IMR-90 (cell line): Measurements from ENCODE around the gene TSPEAR. TPM values are rescaled to one million over a fixed set of nuclear protein-coding genes. Genes with fewer than 3 reads are reported as not detected.

ENCODE experiments used
- ATAC-seq: fragments of 200-7000 bp; cut with Tn5 transposase; 2 replicates; pipeline ENCODE4 v1.9.1; 2020; ENCODE audit warnings: low read depth, mild to moderate bottlenecking, moderate library complexity
- BruUV-seq: library from RNA; stranded (reverse); fragments of 400-500 nt; replicated peaks from 2 replicates; lab custom pipeline; 2021; lab: Mats Ljungman, UMichigan
- CTCF ChIA-PET: fragments of 300-600 bp; formaldehyde crosslinking; extraction: SDS; loops from one replicate; lab custom pipeline; 2021; ENCODE audit warnings: antibody characterized with exemption; lab: Yijun Ruan, JAX
- POLR2A ChIA-PET: fragments of 300-600 bp; sonication (Branson Sonifier 250); formaldehyde crosslinking; loops from one replicate; lab custom pipeline; 2022; ENCODE audit warnings: antibody characterized with exemption; ENCODE audit not compliant: unreplicated experiment; lab: Charles Lee
- DNase-seq: peaks from one replicate; pipeline ENCODE4 v3.0.0; 2013
- H2AFZ ChIP-seq: replicated peaks from 2 replicates; pipeline ENCODE3; 2013; ENCODE audit warnings: low read length, mild to moderate bottlenecking; ENCODE audit not compliant: poor library complexity
- H2AK5ac ChIP-seq: 2 replicates; pipeline ENCODE4 v1.6.1; 2013; ENCODE audit warnings: low read depth, low read length, inconsistent platforms
- H2AK9ac ChIP-seq: replicated peaks from 2 replicates; pipeline ENCODE3; 2013; ENCODE audit warnings: mild to moderate bottlenecking, low read depth, low read length, moderate library complexity; ENCODE audit not compliant: poor library complexity
- H2BK120ac ChIP-seq: 2 replicates; pipeline ENCODE4 v1.6.1; 2013; ENCODE audit warnings: low read depth, low read length, inconsistent platforms
- H2BK15ac ChIP-seq: 3 replicates; pipeline ENCODE4 v1.6.1; 2013; ENCODE audit warnings: low read depth, low read length, inconsistent platforms
- H2BK20ac ChIP-seq: 2 replicates; pipeline ENCODE4 v1.6.1; 2013; ENCODE audit warnings: low read depth, mild to moderate bottlenecking, inconsistent platforms, low read length, moderate library complexity
- H2BK5ac ChIP-seq: 2 replicates; pipeline ENCODE4 v1.6.1; 2013; ENCODE audit warnings: mild to moderate bottlenecking, low read depth, low read length, inconsistent platforms; ENCODE audit not compliant: poor library complexity, severe bottlenecking
- H3K14ac ChIP-seq: replicated peaks from 2 replicates; pipeline ENCODE4 v1.6.1; 2013; ENCODE audit warnings: low read depth, low read length, inconsistent platforms
- H3K18ac ChIP-seq: 2 replicates; pipeline ENCODE4 v1.6.1; 2013; ENCODE audit warnings: low read depth, low read length, control low read depth
- H3K23ac ChIP-seq: 2 replicates; pipeline ENCODE4 v1.6.1; 2013; ENCODE audit warnings: low read depth, low read length, inconsistent platforms
- H3K27ac ChIP-seq: 2 replicates; pipeline ENCODE4 v1.5.1; 2013; ENCODE audit warnings: mild to moderate bottlenecking, control low read depth, low read length; ENCODE audit not compliant: insufficient read depth
- H3K27me3 ChIP-seq: 2 replicates; pipeline ENCODE4 v1.6.1; 2013; ENCODE audit warnings: low read length; ENCODE audit not compliant: control insufficient read depth, insufficient read depth
- H3K36me3 ChIP-seq: 2 replicates; pipeline ENCODE4 v1.6.1; 2013; ENCODE audit warnings: low read length, mixed read lengths; ENCODE audit not compliant: control insufficient read depth, insufficient read depth
- H3K4ac ChIP-seq: 2 replicates; pipeline ENCODE4 v1.6.1; 2013; ENCODE audit warnings: low read depth, low read length, inconsistent platforms
- H3K4me1 ChIP-seq: 2 replicates; pipeline ENCODE4 v1.6.1; 2013; ENCODE audit warnings: low read length, mixed read lengths; ENCODE audit not compliant: control insufficient read depth, insufficient read depth
- H3K4me2 ChIP-seq: 2 replicates; pipeline ENCODE4 v1.6.1; 2013; ENCODE audit warnings: low read depth, mild to moderate bottlenecking, control low read depth, low read length, moderate library complexity
- H3K4me3 ChIP-seq: 2 replicates; pipeline ENCODE4 v1.5.1; 2013; ENCODE audit warnings: low read depth, mild to moderate bottlenecking, control low read depth, low read length, moderate library complexity; ENCODE audit not compliant: insufficient read depth
- H3K56ac ChIP-seq: 2 replicates; pipeline ENCODE4 v1.6.1; 2013; ENCODE audit warnings: low read length, inconsistent platforms; ENCODE audit not compliant: insufficient read depth; ENCODE audit errors: extremely low read depth
- H3K79me1 ChIP-seq, 2 experiments: 2 replicates each; pipeline ENCODE4 v1.6.1; 2013; ENCODE audit warnings: low read length in 2 of 2, inconsistent platforms in 1 of 2, low read depth in 1 of 2
- H3K9ac ChIP-seq: 2 replicates; pipeline ENCODE4 v1.6.1; 2013; ENCODE audit warnings: low read depth, low read length, control low read depth
- H3K9me1 ChIP-seq: 2 replicates; pipeline ENCODE4 v1.6.1; 2013; ENCODE audit warnings: low read length, inconsistent platforms; ENCODE audit not compliant: insufficient read depth
- H3K9me3 ChIP-seq: 2 replicates; pipeline ENCODE4 v1.6.1; 2013; ENCODE audit warnings: low read length; ENCODE audit not compliant: control insufficient read depth, insufficient read depth
- H4K20me1 ChIP-seq: 2 replicates; pipeline ENCODE4 v1.6.1; 2013; ENCODE audit warnings: low read length, inconsistent platforms; ENCODE audit not compliant: insufficient read depth
- H4K5ac ChIP-seq: 2 replicates; pipeline ENCODE4 v1.6.1; 2013; ENCODE audit warnings: mild to moderate bottlenecking, low read depth, low read length, control low read depth
- H4K8ac ChIP-seq, 2 experiments: 2 replicates each; pipeline ENCODE4 v1.6.1; 2013; ENCODE audit warnings: low read depth in 2 of 2, low read length in 2 of 2, control low read depth in 1 of 2, inconsistent platforms in 1 of 2
- H4K91ac ChIP-seq: 2 replicates; pipeline ENCODE4 v1.6.1; 2013; ENCODE audit warnings: low read depth, low read length, inconsistent platforms; ENCODE audit not compliant: insufficient read depth
- BHLHE40 ChIP-seq: fragments of 150-350 bp; IDR thresholded peaks from 2 replicates; pipeline ENCODE4 v1.6.1; 2016; ENCODE audit warnings: mild to moderate bottlenecking, low read depth, low read length
- CEBPB ChIP-seq: IDR thresholded peaks from 2 replicates; pipeline ENCODE4 v1.6.1; 2012; ENCODE audit warnings: low read depth, low read length, improper control_type of control experiment
- CHD1 ChIP-seq: IDR thresholded peaks from 2 replicates; pipeline ENCODE4 v1.6.1; 2012; ENCODE audit warnings: low read depth, low read length, improper control_type of control experiment
- FOS ChIP-seq: fragments of 150-350 bp; IDR thresholded peaks from 2 replicates; pipeline ENCODE4 v1.6.1; 2016; ENCODE audit warnings: low read depth, low read length
- MAFK ChIP-seq: IDR thresholded peaks from 2 replicates; pipeline ENCODE4 v1.6.1; 2012; ENCODE audit warnings: low read depth, low read length, improper control_type of control experiment
- MAZ ChIP-seq: IDR thresholded peaks from 2 replicates; pipeline ENCODE4 v1.6.1; 2012; ENCODE audit warnings: low read depth, mild to moderate bottlenecking, low read length, improper control_type of control experiment, moderate library complexity, borderline replicate concordance
- MXI1 ChIP-seq: IDR thresholded peaks from 2 replicates; pipeline ENCODE4 v1.6.1; 2012; ENCODE audit warnings: low read depth, mild to moderate bottlenecking, low read length, moderate library complexity, borderline replicate concordance
- NFE2L2 ChIP-seq: fragments of 150-350 bp; IDR thresholded peaks from 2 replicates; pipeline ENCODE4 v1.6.1; 2016; ENCODE audit warnings: low read depth, mild to moderate bottlenecking, low read length
- POLR2A ChIP-seq: IDR thresholded peaks from 2 replicates; pipeline ENCODE4 v1.6.1; 2012; ENCODE audit warnings: mild to moderate bottlenecking, low read depth, low read length
- RAD21 ChIP-seq: IDR thresholded peaks from 2 replicates; pipeline ENCODE4 v1.6.1; 2012; ENCODE audit warnings: low read length, improper control_type of control experiment
- RCOR1 ChIP-seq: IDR thresholded peaks from 2 replicates; pipeline ENCODE4 v1.6.1; 2012; ENCODE audit warnings: mild to moderate bottlenecking, low read length, improper control_type of control experiment; ENCODE audit not compliant: insufficient replicate concordance
- RFX5 ChIP-seq: IDR thresholded peaks from 2 replicates; pipeline ENCODE4 v1.8.0; 2012; ENCODE audit warnings: low read depth, mild to moderate bottlenecking, low read length, moderate library complexity
- SMC3 ChIP-seq: fragments of 150-350 bp; IDR thresholded peaks from 2 replicates; pipeline ENCODE4 v1.6.1; 2016; ENCODE audit warnings: low read depth, mild to moderate bottlenecking, antibody characterized with exemption, low read length, moderate library complexity
- WGBS, 2 experiments: methylation state at CpG; one replicate each; pipeline versions ENCODE4 v1.1.5 to v1.1.7; 2013; ENCODE audit warnings: missing lambda C conversion rate in 2 of 2; ENCODE audit not compliant: insufficient read length in 1 of 2; ENCODE audit errors: extremely low coverage in 2 of 2; 5-methylcytosine and 5-hydroxymethylcytosine counted together
- dilution Hi-C: fragments of 300-500 bp; cut with HindIII; formaldehyde crosslinking; loops from one replicate; pipeline ENCODE4 v1.14.3; 2018; ENCODE audit warnings: low sequenced_read_pairs; ENCODE audit not compliant: unreplicated experiment
- in situ Hi-C: fragments of 300-500 bp; cut with MboI; formaldehyde crosslinking; loops from 3 replicates; pipeline ENCODE4 v1.14.3; 2019; ENCODE audit warnings: low sequenced_read_pairs, inconsistent platforms, mixed read lengths
- intact Hi-C: fragments of 100-400 bp; cut with micrococcal nuclease; formaldehyde crosslinking; loops from 2 replicates; pipeline ENCODE4 v1.10.0; 2022
- polyA plus RNA-seq, 3 experiments: library from polyadenylated mRNA; depleted of rRNA; stranded (reverse); fragments of >200 nt; gene quantifications; 2 replicates each; pipeline ENCODE4 v1.2.3, GENCODE V29; 2012; ENCODE audit warnings: low replicate concordance in 1 of 3
- total RNA-seq: library from RNA; depleted of rRNA; stranded (reverse); fragments of >200 nt; gene quantifications from 2 replicates; pipeline ENCODE4 v1.2.3, GENCODE V29; 2012
- TF ChIP-seq, protein P1 (sequence below): conservative IDR thresholded peaks from 2 replicates; pipeline ENCODE4 v1.5.1; 2012; ENCODE audit warnings: mild to moderate bottlenecking, low read depth, low read length, improper control_type of control experiment
- TF ChIP-seq, protein P2 (sequence below): fragments of 150-350 bp; IDR thresholded peaks from 2 replicates; pipeline ENCODE4 v1.6.1; 2016; ENCODE audit warnings: low read depth, mild to moderate bottlenecking, low read length, moderate library complexity, borderline replicate concordance
- TF ChIP-seq, protein P3 (sequence below): fragments of 150-350 bp; IDR thresholded peaks from 2 replicates; pipeline ENCODE4 v1.6.1; 2017; ENCODE audit warnings: mild to moderate bottlenecking, antibody characterized with exemption, low read length, low read depth

Gene TSPEAR
- total and polyA plus RNA-seq, 2 of the 4 experiments (the other 2 are of a cell fraction) = not detected

DNA sequence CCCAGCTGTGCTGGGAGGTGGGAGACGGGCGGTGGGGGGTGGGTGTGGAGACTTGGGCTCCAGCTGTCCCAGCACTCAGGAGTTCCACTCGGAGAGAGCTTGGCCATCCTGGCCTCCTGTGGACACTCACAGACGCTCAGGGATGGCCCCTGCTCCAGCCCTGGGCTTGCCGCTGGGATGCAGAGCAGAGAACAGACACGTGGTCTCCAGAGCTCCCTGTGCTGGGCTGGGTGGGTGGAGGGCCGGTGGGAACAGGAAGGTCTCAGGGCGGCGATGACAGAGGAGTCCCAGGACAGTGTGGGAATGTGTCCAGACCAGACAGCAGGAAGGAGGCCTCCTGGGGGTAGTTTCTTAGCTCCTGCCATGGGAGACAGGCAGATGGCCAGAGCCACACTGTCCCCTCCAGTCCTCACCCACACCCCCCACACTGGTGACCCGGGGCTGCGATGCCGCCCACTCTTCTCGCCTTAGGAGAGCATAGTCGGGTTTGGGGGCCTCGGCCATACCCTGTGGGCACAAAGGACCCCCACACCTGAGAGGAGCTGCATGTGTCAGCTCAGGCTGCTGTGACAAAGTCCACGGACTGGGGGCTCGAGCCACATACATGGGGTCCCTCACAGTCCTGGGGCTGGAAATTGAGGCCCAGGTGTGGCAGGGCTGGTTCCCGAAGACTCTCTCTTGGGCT lies 82.5 kb downstream of the TSPEAR start:
- no peak overlapping the region for H4K8ac ChIP-seq
- no peak overlapping the region for H3K4me3 ChIP-seq
- no peak overlapping the region for H3K9ac ChIP-seq
- no peaks in the 10 kb centered on the region for H3K36me3 ChIP-seq
- intact Hi-C loops (no loop called here), in situ Hi-C loops (no loop called here), dilution Hi-C loops (no loop called here)
- POLR2A ChIA-PET = no interaction called here
- no peak overlapping the region for H2BK15ac ChIP-seq
- no TSS peak for BruUV-seq
- no peak overlapping the region for H2AK5ac ChIP-seq
- H3K9me1 ChIP-seq = no peaks in the 10 kb centered on the region
- H4K5ac ChIP-seq = no peak overlapping the region
- H2BK120ac ChIP-seq = no peak overlapping the region
- H4K20me1 ChIP-seq = no peaks in the 10 kb centered on the region
- no peak for ATAC-seq
- peaks cover 2% of the 10 kb centered on the region; the same call in 1 of the 2 replicates for H3K27me3 ChIP-seq
- WGBS, 2 experiments = 51% methylated on average over 5 of the region's 18 CpGs; no CpG with 5 or more reads in 1 of the 2 experiments
- H2AK9ac ChIP-seq = no peak overlapping the region
- 0 out of 2 replicates have a peak, but pooled peaks cover 2% of the 10 kb centered on the region for H3K9me3 ChIP-seq
- H3K23ac ChIP-seq = no peak overlapping the region
- no peaks in the 10 kb centered on the region for H3K4me1 ChIP-seq
- CTCF ChIA-PET = no interaction called here
- no peak overlapping the region for H2AFZ ChIP-seq
- H3K27ac ChIP-seq = no peak overlapping the region
- H3K4ac ChIP-seq = no peak overlapping the region
- H3K18ac ChIP-seq = no peak overlapping the region
- no peak overlapping the region for H2BK20ac ChIP-seq
- no peak for DNase-seq
- H4K91ac ChIP-seq = no peak overlapping the region
- H3K14ac ChIP-seq = no peak overlapping the region
- H3K79me1 ChIP-seq = no peaks in the 10 kb centered on the region
- TF ChIP-seq SMC3 = no peak
- TF ChIP-seq RAD21 = no peak
- no peak for TF ChIP-seq CEBPB
- TF ChIP-seq BHLHE40 = no peak
- TF ChIP-seq, protein P1, sequence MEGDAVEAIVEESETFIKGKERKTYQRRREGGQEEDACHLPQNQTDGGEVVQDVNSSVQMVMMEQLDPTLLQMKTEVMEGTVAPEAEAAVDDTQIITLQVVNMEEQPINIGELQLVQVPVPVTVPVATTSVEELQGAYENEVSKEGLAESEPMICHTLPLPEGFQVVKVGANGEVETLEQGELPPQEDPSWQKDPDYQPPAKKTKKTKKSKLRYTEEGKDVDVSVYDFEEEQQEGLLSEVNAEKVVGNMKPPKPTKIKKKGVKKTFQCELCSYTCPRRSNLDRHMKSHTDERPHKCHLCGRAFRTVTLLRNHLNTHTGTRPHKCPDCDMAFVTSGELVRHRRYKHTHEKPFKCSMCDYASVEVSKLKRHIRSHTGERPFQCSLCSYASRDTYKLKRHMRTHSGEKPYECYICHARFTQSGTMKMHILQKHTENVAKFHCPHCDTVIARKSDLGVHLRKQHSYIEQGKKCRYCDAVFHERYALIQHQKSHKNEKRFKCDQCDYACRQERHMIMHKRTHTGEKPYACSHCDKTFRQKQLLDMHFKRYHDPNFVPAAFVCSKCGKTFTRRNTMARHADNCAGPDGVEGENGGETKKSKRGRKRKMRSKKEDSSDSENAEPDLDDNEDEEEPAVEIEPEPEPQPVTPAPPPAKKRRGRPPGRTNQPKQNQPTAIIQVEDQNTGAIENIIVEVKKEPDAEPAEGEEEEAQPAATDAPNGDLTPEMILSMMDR = no peak
- TF ChIP-seq MXI1 = no peak
- no peak for TF ChIP-seq RFX5
- TF ChIP-seq NFE2L2 = no peak
- no peak for TF ChIP-seq FOS
- TF ChIP-seq CHD1 = no peak
- TF ChIP-seq, protein P2, sequence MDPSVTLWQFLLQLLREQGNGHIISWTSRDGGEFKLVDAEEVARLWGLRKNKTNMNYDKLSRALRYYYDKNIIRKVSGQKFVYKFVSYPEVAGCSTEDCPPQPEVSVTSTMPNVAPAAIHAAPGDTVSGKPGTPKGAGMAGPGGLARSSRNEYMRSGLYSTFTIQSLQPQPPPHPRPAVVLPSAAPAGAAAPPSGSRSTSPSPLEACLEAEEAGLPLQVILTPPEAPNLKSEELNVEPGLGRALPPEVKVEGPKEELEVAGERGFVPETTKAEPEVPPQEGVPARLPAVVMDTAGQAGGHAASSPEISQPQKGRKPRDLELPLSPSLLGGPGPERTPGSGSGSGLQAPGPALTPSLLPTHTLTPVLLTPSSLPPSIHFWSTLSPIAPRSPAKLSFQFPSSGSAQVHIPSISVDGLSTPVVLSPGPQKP = no peak
- no peak for TF ChIP-seq MAZ
- no peak for TF ChIP-seq POLR2A
- no peak for TF ChIP-seq MAFK
- TF ChIP-seq, protein P3, sequence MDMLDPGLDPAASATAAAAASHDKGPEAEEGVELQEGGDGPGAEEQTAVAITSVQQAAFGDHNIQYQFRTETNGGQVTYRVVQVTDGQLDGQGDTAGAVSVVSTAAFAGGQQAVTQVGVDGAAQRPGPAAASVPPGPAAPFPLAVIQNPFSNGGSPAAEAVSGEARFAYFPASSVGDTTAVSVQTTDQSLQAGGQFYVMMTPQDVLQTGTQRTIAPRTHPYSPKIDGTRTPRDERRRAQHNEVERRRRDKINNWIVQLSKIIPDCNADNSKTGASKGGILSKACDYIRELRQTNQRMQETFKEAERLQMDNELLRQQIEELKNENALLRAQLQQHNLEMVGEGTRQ = no peak
- no peak for TF ChIP-seq RCOR1
- H3K4me2 ChIP-seq = no peak overlapping the region
- no peak overlapping the region for H2BK5ac ChIP-seq
- no peak overlapping the region for H3K56ac ChIP-seq
